Cerebellar cortex (tissue), 1 donor: ENCODE measurements around the gene AGPAT3.

Experiments used
- DNase-seq: peaks from one replicate; pipeline ENCODE4 v3.0.0-alpha.2; 2015; ENCODE audit warnings: low spot score

The AGPAT3 gene

DNA sequence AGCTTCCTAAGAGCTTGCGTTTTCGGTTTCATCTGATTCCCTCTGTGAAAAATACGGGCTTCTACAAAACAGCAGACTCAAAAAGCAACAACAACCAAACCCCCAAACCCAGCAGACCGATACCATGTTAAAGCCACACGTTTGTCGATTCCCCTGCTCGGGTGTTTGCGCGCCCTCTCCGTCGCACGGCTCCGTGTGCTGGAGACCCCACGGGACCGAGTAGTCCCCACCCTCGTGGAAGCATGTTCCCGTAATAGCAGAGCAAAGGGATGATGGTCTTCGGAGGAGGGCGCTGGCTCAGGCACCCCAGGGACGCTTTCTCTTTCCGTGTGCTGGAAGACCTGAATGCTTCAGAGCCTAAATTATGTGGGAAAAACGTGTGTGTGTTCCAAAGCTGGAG lies 42.7 kb downstream of the AGPAT3 start:
- DNase-seq: no peak

DNA sequence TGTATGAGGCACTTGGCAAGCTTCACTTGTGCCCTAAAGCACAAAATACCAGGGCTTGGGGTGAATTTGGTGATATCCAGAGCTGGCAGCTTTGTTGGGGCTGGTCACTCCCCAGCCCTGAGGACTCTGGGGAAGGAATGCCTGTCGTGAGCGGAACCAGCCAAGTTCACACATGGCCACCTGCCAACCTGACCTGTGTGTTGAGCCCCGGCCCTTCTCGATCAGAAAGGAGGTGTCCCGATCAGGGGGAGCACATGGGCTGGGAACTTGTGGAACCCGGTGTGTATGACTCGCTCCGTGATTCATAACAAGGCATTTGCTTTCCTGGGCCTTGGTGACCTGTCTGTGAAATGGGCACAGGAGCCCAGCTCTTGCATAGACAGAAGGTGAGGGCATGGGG lies 43.1 kb downstream of the AGPAT3 start:
- DNase-seq: no peak

DNA sequence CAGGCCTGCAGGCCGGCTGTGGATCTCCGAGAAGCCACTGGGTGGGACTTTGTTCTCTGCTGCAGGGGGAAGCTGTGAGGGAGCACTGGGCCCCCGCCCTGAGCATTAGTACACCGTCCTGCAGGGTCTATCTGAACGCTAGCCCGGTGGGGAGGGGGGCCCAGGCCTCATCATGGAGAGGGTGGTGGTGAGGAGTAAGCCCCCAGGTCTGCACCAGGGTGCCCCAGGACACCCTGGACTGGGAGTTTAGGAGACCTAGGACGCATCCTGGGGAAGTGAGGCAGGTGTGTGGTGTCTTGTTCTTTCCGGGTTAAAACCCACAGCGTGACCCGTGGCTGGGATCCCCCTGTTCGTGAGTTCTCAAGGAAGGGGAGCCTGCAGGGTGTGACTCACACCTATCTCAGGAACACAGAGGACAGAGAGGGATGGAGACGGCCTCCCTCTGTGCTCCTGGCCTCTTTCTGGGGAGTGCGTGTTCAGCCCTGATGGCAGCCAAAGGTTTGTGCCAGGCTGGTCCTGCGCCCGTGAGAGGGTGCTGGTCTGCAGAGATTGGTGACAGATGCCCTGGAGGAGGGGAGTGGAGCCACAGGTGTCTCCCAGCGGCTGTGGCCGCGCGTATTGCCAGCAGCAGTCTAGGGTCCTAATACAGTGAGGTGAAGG lies 44.8 kb downstream of the AGPAT3 start:
- DNase-seq: peak; percentile 58

DNA sequence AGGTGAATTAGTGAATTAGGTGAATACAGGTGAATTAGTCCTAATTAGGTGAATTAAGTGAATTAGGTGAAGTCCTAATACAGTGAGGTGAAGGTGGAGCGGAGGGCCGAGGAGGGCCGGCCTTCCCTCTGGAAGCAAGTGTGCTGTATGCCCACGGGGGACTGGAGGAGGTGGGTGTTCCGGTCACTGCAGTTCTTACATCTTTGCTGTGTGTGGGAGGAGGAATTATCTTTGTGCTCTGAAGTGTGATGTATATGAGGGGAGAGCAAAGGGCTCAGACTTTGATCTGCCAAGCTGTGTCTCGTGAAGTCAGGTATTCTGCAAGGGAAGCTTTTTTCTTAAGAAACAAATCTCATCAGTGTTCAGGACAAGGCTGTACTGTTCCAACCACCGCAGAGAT lies 45.4 kb downstream of the AGPAT3 start:
- DNase-seq: no peak

DNA sequence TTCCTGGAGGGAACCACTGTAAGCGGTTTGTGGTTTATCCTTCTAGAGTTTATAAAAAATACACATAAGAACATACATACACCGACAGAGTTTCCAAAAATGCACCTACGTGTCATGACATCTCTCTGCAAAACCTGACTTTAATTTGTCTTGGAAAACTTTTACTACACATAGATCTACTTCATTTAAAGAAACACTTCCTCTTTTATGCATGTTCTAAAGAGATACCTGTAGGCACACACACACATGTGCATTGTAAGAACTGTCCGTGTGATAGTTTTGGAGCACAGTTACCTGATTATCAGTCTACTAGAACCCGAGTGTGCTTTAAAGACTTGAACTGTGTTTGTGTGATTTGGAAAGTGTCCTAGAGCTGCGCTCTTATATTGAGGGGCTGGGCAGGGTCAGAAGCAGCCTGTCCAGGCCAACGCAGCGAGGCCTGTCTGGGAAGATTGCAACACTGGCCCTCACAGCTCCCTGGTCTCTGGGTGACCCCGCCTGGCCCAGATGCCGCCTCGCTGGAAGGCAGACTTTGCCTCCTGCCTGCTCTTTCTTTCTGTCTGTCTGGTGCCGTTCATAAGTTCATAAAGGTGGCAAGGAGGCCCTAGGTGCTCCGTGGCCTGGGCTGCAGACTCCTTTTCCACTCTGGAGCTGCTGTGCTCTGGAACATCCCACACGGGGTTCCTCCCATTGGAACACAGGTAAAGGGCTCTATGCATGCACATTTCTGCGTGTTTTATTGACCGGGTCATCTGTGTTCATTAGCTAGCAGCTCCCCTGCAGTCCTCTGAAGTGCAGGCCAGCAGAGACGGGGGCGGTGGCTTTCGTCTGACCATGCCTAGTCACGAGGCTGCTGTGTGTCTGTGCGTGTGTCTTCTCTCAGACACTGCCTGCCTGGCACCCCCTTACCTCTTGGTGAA lies 46.3 kb downstream of the AGPAT3 start:
- DNase-seq: no peak

DNA sequence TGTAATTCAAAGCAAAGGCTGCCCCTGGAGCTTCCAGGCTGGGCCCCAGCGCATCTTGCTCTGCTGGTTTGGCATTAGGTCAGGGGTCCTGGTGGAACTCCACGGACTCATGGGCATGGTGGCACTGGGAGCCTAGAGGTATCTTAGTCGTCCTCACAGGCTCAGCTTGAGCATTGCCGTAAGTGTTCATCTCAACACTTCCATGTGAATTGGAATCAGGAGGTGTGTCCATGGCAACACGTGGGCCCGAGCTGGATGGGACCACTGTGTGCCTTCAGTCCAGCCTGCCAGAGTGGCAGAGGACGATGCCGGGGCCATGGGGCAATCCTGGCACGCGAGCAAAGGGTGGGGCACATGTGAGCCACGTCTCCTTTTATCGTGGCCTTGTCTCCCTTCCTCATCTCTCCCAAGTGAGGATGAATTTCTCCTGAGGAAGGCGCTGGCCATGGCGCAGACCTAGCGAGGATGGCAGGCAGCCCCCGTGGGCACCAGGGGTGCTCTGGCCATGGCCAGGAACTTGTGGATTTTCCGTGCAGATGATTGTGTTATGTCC lies 47.0 kb downstream of the AGPAT3 start:
- no peak for DNase-seq

DNA sequence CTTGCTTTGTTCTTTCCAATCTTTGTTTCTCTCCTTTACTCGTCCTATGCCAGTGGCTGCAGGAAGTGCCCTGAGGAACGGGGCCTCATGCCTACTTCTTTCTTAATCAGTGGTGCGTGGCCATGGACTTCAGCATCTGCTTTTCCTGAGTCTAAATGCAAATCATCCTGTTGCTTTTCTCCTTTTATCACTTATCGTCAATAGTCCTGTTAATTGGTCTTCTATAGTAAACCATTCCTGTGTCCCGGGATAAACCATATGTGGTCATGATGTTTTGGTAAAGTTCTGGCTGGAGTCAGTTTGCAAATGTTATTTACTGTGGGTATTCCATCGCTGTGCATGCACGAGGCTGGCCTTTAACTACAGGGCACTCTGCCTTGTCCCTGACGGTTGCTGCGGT lies 47.5 kb downstream of the AGPAT3 start:
- DNase-seq: no peak

DNA sequence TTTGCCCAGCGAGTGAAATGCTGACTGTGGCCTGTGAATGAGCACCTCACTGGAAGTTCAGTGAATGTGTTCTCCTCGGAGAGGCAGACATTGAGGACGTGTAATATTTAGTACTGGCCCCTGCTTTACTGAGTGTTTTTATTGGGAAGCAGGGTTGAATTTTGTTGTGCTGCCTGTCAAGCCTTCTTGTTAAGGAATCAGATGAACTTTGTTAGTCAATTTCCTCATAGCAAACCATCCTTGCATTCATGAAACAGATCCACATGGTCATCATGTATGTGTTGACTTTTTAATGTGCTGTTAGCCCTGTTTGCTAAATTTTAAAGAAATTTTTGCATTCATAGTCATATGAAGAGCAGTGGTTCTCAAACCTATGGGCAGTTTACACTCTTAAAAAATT lies 47.9 kb downstream of the AGPAT3 start:
- DNase-seq: no peak

DNA sequence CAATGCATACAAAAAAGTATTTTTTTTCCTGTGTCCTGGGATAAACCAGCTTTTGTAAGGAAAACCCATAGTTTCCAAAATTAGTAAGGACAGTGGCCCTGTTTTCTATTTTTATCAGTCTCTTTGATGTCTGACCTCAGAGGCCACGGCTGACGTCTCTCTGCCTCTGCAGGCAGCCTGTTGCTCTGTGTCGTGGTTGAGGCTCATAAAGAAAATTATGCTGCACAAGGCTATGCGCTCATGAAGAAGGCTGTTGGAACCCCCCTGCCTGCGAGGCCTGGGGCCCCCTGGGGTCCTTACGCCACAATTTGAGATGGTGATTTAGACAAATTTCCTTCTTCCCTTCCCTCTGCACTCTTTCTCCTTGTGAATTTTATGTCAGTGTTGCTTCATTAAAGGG lies 48.9 kb downstream of the AGPAT3 start:
- DNase-seq: no peak

DNA sequence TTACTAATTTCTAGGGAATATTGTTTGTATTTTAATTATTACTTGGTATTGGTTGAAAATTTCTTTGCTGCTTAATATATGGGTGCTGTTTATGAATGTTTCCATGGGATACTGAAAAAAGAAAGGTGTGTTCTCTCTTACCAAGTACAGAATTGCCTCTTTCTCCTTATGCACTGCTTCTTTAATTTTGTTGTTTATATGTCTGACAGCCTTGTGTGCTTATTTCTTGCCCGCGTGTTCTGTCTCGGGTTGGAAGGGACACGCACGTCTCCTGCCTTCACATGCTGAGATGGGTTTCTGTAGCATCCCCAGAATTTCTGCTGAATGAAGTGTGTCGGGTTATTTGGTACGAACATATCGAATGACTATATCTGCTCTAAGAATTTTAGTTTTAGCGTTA lies 51.1 kb downstream of the AGPAT3 start:
- peak; percentile 26 for DNase-seq

DNA sequence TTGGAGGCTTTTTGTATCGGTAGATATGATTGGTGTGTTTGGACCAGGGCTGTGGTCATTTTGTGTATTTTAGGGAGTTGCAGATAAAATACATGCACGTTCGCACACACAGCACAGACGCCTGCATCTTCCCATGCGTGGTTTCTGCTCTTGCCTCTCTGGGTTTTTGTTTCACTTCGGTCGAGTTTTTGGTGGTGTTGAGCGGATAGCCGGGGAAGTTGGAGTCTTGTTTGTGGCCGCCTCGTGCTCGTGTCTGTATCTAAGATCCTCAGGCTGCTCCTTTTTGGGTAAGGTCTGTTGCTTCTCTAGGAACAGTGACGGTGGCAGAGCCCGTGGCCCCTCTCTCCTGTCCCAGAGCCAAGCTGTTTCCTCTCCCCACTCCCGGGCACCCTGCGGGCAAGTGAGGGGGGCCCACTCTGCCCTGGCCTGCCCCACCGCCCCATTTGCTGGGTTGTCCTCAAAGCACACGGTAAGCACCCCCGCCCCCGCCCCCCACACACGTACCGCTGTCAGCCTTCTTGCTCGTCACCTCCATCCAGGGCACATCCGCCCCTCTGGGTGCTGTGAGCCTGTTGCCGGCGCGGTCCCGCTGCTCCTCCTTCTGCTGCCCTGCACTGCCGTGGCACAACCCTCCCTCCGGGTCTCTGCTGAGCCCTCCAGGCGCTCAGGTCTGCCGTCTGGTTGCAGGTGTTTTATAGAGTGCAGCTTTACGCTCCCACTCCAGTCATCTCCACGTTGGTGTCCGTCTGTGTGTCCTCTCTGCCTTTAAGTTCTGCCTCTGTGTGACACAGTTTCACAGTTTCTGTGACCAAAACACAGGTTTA lies 51.9 kb downstream of the AGPAT3 start:
- DNase-seq: peak; percentile 23

DNA sequence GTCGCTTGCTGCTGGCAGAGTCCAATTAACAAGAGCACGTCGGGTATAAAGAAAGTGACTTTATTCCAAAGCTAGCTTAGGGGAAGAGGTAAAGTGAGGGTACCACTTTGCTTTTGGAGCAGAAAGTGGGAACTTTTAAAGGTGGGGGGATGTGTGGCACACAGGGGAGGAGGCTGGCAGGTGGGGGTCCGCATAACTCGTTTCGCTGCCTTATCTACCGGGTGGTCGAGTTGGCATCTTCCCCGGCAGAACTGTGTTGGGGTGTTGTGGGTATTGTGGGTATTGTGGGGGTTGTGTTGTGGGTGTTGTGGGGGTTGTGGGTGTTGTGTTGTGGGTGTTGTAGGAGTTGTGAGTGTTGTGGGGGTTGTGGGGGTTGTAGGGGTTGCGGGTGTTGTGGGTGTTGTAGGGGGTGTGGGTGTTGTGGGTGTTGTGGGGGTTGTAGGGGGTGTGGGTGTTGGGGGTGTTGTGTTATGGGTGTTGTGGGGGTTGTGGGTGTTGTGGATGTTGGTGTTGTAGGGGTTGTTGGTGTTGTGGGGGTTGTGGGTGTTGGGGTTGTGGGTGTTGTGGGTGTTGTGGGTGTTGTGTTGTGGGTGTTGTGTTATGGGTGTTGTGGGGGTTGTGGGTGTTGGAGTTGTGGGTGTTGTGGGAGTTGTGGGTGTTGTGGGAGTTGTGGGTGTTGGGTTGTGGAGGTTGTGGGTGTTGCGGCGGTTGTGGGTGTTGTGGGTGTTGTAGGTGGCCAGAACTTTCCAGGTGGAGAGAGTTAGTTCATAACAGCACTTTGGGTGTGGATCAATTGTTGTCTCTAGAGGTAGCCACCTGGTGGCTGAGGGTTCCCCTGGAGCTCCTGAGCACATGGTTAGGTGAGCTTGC lies 52.7 kb downstream of the AGPAT3 start:
- no peak for DNase-seq

DNA sequence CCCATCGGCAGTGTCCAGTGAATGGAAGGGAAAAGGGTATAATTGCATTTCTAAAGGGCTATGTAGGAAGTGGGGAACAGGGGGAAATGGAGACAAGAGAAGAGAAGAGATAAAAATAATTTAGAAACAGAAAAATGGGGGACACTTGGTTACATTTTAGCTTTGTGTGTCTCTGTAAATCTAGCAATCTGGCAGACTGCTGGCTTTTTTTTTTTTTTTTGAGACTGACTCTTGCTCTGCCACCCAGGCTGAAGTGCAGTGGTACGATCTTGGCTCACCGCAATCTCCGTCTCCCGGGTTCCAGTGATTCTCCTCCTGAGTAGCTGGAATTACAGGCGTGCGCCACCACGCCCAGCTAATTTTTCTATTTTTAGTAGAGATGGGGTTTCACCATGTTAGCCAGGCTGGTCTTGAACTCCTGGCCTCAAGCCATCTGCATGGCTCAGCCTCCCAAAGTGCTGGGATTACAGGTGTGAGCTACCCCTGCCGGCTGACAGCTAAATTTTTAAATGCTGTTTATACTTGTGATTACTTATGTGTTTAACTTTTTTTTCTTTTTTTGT lies 53.4 kb downstream of the AGPAT3 start:
- DNase-seq: no peak

DNA sequence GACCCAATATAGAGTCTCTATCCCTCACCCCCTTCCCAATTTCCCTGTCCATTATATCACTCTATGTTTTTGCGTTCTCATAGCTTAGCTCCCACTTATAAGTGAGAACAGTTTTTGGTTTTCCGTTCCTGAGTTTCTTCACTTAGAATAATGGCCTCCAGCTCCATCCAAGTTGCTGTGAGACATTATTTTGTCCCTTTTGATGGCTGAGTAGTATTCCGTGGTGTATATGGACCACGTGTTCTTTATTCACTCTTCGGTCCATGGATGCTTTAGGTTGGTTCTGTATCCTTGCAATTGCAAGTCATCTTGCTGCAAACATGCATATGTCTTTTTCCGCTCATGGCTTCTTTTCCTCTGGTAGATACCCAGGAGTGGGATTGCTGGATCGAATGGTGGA lies 54.3 kb downstream of the AGPAT3 start:
- DNase-seq: no peak

DNA sequence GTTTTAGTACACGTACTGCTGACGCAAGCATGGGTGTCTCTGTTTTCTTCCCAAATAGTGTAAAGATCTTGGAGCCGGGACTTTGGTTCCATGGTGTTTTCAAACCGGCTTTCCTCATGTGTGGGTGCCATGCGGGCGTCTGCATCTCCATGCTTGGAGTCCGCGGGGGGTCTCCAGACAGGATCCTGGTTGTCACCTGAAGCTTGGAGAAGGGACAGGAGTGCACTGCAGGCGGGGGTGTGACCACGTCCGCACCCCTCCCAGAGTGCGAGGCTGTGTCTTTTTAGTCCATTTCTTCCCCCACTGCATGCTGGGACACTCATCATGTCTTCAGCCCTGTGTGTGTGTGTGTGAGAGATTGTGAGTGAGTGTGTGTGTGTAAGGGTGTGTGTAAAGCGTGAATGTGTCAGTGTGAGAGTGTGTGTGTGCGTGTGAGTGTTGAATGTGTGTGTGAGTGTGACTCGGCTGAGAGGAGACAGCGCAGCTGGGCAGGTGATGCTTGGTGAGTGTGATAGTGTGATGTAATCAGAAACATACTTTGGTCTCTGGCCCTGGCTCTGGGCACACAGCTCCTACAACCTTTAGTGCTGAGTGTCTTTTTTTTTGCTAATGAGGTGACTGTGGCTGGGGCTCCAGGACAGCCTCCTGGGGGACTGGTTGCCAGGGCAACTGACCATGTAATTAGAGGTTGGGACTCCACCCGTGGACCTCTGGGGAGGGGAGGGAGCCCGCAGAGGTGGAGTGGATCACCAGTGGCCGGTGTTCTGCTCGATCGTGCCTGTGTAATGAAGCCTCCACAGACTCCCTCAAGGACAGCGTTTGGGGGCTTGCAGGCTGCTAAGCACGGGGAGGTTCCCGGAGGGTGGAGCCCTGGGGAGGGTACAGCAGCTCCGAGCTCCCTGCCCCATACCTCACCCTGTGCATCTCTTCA lies 55.1 kb downstream of the AGPAT3 start:
- DNase-seq: no peak

DNA sequence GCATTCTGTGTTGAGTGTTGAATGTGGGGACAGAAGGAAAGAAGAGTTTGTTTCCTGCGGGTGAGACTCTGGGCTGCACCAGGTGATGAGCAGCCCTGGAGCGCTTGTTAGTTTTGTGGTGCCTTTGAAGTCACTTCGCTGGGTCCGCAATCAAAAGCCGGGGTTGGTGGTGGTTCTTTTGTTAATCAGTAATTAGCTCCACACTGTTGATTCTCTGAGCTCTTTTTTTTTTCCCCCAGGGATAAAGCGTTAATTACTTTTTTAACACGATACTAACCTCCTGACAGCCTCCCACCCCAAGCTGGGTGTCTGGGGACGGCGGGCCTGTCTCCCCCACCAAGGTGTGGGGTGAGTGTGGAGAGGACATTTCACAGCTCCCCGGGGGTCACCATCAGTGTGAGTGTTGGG lies 56.6 kb downstream of the AGPAT3 start:
- DNase-seq: no peak

DNA sequence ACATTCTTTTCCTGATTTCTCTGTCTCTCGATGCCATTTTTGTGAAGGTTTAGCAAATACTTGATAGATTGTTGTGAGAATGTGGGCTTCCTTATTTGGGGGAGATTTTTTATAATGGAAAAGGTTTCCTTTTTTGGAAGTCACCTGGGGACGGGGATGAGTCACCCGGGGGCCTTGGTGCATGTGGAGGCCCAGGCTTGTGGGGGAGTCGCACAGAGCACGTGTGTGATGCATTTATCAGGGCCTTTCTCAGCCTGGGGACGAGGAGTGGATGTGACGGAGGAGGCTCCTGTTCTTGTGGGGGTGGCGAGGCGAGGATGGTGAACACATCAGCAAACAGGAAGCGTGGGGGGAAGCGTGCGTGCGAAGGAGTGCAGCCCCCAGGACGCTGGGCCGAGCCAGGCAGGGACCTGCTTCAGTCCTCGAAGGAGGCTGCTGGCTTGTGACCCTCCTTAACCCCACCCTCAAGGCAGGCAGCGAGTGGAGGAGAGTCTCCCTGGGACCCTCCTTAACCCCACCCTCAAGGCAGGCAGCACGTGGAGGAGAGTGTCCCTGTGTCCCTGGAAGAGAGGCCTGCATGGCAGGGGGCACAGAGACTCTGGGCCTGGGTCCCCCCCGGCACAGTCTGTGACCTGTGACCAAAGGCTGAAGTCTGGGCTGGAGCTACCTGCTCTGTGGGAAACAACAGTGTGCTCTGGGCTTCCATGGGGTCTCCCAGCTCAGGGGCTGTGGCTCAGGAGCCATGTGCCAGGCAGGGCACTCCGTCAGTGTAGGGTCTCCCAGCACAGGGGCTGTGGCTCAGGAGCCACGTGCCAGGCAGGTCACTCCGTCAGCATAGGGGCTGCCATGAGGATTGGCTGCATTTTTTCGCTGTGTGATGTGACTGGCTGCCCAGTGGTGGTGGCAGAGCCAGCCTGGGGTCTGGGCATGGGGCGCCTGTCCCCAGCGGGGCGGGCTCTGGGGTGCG lies 57.2 kb downstream of the AGPAT3 start:
- DNase-seq: no peak

DNA sequence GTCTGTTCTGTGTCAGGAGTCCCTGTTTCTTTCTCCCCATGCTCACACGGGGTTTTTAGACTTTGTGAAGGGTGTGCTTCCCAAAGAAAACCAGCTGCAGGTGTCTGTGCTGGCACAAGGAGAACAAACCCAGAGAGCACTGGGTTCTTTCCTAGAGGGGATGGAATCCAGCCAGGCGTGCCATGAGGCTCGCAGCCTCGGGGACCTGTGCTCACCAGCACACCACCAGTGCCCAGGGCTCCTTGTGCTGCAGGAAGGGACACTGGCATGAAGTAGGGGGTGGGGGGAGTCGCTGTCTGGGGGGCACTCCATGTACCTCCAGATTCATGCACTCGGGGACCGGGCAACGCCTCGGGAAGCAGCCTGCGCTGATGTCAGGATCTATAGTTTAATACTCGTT lies 57.9 kb downstream of the AGPAT3 start:
- DNase-seq: no peak

DNA sequence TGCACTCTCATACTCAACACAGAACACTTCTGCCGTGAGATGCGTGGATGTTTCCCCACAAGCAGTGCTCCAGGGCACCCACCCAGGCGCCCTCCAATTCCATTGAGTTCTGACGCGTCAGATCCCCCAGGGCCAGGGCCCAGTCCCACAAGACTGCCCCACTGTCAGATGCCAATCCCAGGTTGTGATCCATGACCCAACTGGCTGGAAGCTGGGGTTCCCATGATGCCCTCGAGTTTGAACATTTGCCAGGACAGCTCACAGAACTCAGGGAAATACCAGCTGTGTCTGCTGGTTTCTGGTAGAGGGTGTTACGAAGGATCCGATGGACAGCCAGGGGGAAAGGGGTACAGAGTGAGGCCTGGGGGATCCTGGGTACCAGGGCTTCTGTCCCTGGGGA lies 58.4 kb downstream of the AGPAT3 start:
- no peak for DNase-seq
